Measurements from ENCODE around the gene SLIT1.

SLIT1 gene

GRCh38 chr10:97023401-97024167, 162.2 kb downstream of the SLIT1 start:
- no peak for DNase-seq (ENCODE audit: low read depth)

DNA sequence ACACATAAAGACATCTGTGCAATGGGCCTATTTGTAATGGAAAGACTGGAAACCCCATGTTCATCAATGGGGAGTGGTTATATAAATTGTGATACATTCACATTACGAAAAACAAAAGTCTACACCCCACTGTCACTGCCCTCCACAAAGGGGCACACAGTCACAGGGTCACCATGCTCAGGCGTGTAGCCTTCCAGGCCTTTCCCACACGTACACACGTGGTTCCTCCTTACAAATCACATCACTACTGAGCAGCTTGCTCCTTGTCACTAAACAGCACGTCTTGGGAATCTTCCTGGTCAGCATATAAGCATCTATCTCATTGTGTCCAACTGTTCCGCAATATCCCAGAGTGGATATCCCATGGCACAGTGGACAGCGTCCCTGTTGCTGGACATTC, 163.1 kb downstream of the SLIT1 start:
- no peak for DNase-seq (ENCODE audit: low read depth)

GRCh38 chr10:97020452-97021400, 165.0 kb downstream of the SLIT1 start:
- no peak for DNase-seq (ENCODE audit: low read depth)

DNA sequence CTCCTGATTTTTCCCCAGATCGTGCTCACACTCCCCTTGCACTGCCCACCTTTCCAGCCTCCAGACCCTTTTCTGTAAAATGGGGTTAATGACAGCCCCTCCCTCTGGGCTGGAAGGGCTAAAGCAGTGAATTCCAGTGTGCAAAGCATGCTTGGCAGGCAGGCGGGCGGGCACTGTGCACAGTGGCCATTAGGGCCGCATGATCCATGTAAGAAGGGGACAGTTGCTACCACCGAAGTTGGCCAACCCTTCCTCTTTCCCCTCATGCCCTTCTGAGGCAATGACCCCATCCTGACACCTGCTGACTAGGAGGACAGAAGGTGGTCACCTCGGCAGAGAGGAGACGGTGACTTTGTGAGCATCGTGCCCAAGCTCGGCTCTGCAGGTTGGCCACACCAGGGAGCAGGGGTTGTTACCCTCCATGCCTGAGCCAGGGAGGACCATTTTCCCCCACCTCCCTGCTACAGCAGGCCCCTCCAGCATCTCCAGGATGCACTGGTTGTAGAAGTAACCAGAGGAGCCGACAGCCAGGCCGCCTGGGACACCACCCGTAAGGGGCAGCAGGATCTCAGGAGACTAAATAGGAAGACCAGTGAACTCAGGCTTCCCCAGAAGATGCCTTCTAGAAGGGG, 166.4 kb downstream of the SLIT1 start:
- DNase-seq (ENCODE audit: low read depth), result no peak

DNA sequence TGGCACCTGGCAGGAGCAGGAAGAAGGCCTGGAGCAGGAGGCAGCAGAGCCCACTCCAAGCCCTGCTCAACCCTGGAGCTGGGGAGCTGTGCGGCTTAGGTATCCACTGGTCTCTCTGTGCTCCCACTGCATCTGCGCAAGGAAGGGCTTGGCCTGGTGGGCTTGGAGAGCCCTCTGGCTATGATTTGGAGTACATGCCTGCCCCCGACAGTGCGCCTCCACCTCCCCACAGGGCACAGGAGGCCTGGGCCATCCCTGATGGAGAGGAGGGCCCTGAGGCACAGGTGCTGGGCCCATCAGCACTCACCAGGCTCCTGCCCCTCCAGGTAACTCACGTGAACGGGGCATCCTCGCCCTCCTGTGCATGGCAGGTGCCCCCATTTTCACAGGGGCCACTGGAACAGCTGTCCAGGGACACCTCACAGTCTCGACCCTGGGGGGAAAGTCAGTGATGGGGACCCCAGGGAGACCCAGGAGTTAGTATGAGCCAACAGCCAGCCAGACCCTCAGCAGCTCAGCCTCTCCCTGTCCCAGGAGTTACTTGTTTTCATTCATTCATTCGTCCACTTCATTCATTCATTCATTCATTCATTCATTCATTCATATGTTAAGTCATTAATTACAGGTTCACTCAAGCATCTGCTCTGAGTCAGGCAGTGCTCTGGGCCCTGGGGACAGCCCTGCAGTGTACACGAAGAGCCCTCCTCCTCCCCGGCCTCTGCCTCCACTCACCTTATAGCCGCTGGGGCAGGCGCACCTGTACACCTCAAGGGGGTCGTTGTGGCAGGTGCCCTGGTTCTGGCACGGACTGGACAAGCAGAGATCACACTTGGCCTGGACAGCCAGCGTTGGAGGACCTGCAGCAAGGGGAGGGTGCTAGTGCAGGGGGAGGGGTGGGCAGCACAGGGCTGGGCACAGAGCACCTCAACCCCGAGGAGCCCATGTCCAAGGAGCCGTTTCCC, 167.2 kb downstream of the SLIT1 start:
- no peak for DNase-seq (ENCODE audit: low read depth)

- DNase-seq (ENCODE audit: low read depth), result no peak
Observed at GRCh38 chr10:97017474-97017903, 168.3 kb downstream of the SLIT1 start.

- DNase-seq (ENCODE audit: low read depth), result no peak
Observed at GRCh38 chr10:97016728-97017473, 168.9 kb downstream of the SLIT1 start.

GRCh38 chr10:97015240-97015639, 170.5 kb downstream of the SLIT1 start:
- DNase-seq (ENCODE audit: low read depth), result no peak

- DNase-seq (ENCODE audit: low read depth), result no peak
Observed at GRCh38 chr10:97013983-97014382, 171.8 kb downstream of the SLIT1 start.

GRCh38 chr10:97013568-97013967, 172.2 kb downstream of the SLIT1 start:
- no peak for DNase-seq (ENCODE audit: low read depth)

DNA sequence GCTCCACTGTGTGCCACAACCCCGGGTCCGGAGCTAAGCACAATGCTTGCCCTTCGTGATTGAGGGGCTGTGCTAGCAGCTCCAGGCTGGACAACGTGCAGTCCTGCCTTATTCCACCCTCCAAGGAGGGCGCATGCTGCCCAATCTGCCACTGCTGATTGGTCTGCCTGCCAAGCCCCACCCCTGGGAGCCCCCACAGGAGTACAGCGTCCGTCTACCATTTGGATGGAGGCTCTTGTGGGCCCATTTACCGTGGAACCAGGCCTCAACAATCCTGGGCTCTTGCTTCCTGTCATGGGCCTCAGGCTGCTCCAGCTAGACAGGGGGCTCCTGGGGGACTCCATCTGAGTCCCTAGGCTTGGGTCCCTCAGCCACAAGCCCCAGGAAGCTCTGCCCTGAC, 173.3 kb downstream of the SLIT1 start:
- no peak for DNase-seq (ENCODE audit: low read depth)

GRCh38 chr10:97011397-97011796, 174.4 kb downstream of the SLIT1 start:
- no peak for DNase-seq (ENCODE audit: low read depth)

GRCh38 chr10:97010695-97011206, 175.0 kb downstream of the SLIT1 start:
- DNase-seq (ENCODE audit: low read depth), result no peak

DNA sequence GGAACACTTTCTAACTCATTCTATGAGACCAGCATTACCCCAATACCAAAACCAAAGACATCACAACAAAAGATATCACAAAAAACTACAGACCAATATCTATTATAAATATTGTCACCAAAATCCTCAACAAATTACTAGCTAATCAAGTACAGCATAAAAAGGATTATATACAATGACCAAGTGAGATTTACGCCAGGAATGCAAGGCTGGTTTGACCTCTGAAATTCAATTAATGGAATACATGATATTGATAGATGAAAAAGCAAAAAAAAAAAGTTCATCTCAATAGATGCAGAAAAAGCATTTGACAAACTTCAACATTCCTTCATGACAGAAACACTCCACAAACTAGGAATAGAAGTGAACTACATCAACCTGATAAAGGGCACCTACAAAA, 178.3 kb downstream of the SLIT1 start:
- DNase-seq (ENCODE audit: low read depth), result no peak

GRCh38 chr10:97006364-97006763, 179.4 kb downstream of the SLIT1 start:
- DNase-seq (ENCODE audit: low read depth), result no peak

- no peak for DNase-seq (ENCODE audit: low read depth)
Observed at GRCh38 chr10:97005349-97005748, 180.4 kb downstream of the SLIT1 start.

GRCh38 chr10:97004591-97004990, 181.2 kb downstream of the SLIT1 start:
- DNase-seq (ENCODE audit: low read depth), result no peak

- DNase-seq (ENCODE audit: low read depth), result no peak
Observed at GRCh38 chr10:97003804-97004201, 182.0 kb downstream of the SLIT1 start.

- no peak for DNase-seq (ENCODE audit: low read depth)
Observed at GRCh38 chr10:97003151-97003803, 182.5 kb downstream of the SLIT1 start.

DNA sequence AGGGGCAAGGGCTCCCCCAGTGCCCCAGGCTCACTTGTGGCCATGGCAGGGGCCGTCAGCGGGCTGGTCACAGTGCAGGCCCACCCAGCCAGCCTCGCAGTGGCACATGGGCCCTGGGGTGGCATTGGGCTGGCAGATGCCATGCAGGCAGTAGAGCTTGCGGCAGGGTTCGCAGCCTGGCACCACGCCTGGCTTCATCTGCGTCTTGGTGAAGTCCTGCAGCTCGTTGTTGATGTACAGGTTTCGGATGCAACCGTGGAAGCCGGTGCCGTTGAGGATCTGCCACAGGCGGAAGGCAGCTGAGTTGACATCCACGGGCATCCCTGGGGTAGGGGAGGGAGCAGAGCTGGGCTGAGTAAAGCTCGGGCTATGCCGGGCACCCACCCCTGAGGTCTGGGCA, 183.1 kb downstream of the SLIT1 start:
- no peak for DNase-seq (ENCODE audit: low read depth)
